Stimulated activated CD8-positive, alpha-beta memory T cell treated with anti-CD3 and anti-CD28 coated beads, Interleukin-4, amount 100 ng/mL, for 1 hour (primary cell): ENCODE measurements around the gene UBE2D3.
A peak's percentile ranks its signal among the peaks of the same experiment; 100 is the strongest.

Source experiments
- DNase-seq, 2 donors: peaks; one replicate each; pipeline ENCODE4 v3.0.0-alpha.2; 2020; ENCODE audit warnings: low read depth in 2 of 2, low spot score in 1 of 2

The UBE2D3 gene

DNA sequence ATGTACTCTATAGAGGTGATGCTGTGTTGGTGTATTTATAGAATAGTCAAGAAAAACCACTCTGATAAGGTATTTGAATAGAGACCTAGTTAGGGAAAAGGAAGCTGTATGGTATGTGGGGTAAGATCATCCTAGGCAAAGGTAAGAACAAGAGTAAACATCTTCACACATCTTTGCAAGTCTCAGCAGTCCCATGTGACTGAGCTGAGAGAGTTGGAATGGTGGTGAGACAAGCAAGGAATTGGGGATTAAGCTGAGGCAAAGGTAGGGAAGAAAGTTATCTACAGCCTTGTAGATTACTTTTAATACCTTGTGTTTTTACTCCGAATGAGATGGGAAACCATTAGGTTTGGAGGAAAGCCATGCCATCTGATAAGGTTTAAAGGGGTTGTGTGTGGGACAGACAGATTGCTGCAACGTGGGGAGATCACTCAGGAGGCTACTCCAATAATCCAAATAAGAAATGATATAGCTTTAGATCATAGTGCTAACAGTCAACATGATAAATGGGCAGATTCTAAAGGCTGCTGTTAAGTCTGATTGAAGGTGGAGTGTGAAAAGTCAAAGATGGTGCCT, 34.9 kb downstream of the UBE2D3 start:
- DNase-seq, result no peak

DNA sequence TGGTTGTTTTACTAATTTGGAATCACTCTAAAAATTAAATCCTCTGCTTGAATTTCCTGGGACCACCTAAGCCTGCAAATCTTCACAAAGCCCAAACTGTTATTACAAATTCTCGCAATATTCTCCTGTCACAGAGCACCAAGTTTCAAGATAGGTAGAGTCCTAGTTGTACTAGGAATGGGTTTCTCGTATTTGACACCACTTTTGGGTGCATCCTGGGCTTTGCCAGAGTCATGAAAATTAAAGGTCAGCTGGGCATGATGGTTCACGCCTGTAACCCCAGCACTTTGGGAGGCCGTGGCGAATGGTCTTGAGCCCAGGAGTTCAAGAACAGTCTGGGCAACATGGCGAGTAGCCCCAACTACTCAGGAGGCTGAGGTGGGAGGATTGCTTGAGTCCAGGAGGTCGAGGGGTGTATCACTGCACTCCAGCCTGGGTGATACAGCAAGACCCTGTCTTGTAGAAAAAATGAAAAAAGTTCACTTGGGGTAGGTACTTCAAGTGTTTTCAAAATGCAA, 36.0 kb downstream of the UBE2D3 start:
- DNase-seq, result no peak

DNA sequence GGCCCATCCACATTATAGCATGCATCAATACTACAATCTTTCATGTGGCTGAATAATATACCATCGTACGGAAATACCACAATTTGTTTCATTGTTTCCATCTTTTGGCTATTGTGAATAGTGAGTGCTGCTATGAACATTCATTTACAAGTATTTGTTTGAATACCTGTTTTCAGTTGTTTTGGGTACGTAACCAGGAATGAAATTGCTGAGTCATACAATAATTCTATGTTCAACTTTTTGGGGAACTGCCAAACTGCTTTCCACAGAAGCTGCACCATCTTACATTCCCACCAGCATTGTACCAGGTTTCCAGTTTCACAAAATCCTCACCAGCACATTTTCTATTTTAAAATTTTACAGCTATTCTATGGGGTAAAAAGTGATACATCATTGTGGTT, 38.0 kb downstream of the UBE2D3 start:
- DNase-seq, result no peak

DNA sequence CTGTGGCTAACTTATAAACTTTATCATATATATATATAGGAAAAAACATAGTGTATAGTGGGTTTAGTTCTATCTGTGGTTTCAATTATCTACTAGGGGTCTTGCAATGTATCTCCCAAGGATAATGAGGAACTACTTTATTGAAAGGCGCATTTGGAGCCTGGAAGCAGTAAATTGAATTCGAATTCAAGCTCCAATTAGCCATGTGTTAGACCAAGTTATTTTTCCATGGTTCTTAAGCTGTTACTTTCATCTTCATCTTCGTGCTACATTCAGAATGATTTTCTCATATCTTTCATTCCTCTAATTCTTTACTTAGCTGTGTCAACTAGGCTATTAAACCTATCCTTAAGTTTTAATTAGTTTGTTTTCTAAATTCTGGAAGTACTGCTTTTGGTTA, 39.4 kb downstream of the UBE2D3 start:
- no peak for DNase-seq

DNA sequence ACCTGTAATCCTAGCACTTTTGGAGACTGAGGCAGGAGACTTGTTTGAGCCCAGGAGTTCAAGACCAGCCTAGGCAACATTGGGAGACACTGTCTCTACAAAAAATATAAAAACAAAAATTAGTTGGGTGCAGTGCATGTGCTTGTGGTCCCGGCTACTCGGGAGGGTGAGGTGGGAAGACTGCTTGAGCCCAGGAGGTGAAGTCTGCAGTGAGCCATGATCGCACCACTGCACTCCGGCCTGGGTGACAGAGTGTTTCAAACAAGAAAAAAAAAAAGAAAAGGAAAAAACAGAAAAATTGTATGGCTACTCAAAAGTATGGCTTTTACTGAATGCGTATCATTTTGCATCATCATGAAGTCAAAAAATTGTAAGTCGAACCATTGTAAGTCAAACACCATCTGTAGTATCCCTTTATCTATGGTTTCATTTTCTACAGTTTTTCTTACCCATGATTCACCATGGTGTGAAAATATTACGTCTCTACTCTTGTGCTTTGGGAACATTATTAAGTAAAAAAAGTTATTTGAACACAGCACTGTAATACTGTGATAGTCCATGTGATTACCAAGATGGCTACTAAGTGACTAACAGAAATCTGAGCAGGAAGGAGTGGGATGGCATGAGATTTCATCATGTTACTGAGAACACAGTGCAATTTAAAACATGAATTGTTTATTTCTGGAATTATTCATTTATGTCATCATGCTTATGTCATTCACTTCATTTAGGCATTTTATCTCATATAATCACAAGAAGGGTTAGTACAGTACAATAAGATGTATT, 40.1 kb downstream of the UBE2D3 start:
- no peak for DNase-seq

DNA sequence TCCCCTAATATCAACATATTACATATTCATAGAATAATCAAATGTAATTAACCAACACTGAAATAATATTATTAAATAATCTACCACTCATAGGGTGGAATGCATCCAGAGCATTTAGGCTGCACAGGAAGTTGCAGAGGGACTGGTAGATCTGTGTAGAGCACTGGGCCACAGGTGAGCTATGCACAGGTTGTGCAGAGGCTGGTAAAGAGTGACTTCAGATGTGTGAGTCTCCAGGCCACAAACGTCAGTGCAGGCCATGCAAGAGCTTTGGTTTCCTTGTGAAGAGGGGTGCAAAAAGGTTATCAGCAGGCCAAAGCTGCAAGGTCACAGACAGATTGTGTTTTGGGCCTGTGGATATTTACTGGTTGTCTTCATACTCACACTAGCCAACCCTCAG, 41.1 kb downstream of the UBE2D3 start:
- DNase-seq, result no peak

DNA sequence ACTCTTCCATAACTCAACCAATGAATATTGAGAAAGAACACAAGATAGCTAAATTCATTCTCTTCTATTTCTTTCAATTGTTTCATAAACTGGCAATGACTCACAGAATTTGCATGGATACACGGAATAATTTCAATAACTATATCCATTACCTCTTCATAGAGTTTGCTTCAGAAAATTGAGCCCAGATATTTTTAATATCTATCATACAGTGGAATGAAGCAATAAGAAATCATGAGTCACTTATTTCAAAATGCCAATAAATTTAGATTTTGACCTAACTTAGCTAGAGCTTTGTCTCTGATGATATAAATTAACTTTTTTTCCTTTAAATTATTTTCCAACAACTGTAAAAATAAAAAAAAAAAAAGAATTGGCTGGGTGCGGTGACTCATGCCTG, 44.3 kb downstream of the UBE2D3 start:
- DNase-seq, result no peak

DNA sequence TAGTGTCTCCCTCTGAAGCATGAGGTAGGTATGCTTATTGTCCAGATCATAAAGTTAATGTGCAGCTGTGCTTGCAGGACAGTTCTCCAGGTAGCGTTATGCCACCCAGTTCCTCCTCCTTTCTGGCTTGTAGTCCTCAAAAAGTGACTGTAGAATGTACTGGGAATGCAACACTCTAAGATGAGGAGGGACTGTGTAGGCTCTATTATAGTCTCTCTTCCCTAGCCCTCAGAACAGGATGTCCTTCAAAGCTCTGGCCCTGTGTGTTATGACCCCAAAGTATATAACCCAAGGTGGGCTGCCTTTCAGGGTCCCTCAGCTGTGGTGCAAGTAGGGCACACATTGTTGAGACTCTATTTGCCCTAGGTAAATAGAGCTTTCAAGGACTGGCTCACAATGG, 45.8 kb downstream of the UBE2D3 start:
- DNase-seq, result no peak

DNA sequence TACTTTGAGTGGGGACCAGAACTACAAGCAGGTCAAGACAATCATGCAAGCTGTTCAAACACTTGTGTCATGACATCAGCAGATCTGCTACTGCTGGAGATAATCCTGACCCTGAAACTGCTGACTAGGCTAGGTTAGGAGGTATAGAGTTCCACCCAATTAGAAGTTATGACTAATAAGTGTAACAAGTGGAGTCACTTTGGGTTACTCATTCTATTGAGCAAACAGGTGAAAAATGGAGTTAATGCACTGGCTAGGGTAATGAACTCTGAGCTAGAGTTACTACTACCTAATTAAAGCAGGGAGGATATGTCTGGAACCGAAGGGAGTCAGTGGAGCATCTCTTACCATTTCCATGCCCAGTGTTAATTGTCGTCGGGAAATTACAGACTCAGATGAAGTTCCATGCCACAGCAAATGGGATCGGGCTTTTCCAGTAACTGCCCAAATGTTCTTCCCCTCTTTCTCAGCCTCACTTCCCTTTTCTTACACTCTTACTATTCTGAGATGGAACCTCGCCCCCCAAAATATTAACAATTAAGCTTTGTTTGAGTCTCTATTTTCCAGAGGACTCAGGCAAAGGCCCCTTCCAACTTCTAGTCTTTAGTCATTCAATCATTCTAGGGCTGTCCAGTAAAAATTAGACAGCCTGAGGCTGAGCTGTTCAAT, 46.7 kb downstream of the UBE2D3 start:
- DNase-seq, result no peak

DNA sequence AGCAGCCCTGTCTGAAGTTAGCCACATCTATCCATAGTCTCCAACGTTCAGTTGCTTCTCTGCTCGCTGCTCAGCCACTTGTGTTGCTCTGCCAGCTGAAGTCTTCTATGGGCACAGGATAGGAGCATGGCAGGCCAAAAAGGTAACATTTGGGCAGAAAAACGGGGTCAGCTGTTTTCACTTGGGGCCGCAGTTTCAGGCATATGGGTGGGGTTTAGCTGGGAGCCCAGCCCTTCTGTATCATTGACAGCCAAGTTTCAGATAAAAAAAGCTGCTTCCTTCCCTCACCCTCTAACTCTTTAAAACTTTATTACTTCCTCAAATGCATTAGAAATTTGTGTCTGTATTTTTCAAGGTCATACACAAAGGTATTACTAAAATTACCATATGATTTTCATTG, 48.1 kb downstream of the UBE2D3 start:
- no peak for DNase-seq

DNA sequence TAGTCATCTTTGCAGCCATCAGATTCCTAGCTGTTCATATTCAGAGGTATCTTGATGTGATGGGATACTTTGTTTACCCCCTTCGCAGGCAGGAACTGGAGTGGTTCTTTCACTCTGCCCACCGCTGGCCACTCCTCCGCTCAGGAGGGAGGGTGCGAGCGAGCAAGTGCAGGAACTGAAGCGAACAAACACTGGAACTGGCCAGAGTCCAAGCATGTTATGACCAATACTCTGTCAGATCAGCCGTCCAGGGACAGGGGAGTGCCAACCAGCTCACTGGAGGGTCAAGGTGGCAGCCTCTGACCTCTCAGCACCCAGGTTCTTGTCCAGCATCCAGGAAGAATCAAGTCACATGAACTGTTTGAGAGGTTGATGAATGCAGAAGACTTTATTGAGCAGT, 48.6 kb downstream of the UBE2D3 start:
- DNase-seq, result no peak

DNA sequence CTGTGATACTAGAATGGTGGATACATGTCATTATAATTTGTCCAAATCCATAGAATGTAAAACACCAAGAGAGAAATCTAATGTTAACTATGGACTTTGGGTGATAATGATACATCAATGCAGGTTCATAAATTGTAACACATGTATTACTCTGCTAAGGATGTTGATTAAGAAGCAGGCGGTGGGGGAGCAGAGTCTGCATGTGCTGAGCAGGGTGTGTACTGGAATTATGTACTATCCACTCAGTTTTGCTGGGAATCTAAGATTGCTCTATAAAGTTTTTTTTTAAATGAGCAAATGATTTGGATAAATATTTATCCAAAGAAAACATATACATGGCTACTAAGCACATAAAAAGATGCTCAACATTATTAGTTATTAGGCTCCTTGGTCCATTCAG, 51.5 kb downstream of the UBE2D3 start:
- no peak for DNase-seq

DNA sequence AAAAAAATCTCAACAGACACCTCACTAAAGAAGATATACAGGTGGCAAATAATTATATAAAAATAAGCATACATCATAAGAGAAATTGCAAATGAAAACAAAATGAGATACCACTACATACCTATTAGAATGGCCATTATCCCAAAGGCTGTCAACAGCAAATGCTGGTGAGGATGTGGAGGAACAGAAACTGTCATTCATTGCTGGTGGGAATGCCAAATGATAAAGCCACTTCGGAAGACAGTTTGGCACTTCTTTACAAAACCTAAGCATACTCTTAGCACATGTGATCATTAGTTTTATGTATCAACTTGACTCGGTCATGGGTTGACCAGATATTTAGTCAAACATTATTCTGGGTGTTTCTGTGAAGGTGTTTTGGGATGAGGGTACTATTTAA, 53.1 kb downstream of the UBE2D3 start:
- DNase-seq, result no peak

DNA sequence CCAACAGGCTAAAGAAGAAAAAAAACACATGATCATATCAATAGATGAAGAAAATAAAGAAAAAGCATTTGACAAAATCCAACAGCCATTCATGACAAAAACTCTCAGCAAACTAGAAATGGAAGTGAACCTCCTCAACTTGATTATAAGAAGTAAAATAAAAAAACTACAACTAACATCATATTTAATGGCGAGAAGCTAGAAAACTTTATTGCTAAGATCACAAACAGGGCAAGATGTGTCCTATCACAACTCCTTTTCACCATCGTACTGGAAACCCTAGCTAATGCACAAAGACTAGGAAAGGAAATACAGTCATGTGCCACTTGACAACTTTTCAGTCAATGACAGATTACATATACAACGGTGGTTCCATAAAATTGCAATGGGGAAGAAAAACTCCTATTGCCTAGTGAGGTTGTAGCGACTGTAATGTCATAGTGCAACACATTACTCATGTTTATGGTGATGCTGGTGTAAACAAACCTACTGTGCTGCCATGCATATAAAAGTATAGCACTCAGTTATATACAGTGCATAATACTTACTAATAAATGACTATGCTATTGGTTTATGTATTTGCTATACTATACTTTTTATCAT, 54.5 kb downstream of the UBE2D3 start:
- no peak for DNase-seq

DNA sequence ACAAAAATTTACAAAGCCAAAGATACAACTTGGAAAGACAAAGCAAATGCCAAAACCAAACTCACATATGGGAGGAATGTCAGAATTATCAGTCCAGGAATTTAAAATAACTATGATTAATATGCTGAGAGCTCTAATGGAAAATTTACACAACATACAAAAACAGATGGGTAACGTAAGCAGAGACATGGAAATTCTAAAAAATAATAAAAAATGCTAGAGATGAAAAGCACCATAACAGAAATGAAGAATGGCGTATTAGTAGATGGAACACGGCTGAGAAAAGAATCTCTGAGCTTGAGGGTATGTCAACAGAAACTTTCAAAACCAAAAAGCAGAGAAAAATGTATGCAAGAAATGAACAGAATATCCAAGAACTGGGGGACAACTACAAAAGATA, 62.5 kb downstream of the UBE2D3 start:
- no peak for DNase-seq

DNA sequence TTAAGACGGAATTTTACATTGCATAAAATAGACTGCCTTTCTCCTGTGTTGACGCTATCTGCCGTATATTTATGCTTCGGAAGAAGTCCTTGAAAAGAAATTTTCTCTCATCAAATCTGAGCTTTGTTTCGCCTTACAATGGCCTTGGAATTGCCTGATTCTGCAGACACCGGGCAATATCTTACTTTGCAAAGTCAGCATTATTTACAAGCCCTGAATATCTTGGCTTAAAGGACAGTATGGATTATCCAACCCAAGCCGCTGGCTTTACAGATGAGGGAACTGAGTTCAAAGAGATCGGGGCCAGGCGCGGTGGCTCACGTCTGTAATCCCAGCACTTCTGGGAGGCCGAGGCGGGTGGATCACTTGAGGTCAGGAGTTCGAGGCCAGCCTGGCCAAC, 65.4 kb downstream of the UBE2D3 start:
- DNase-seq, result no peak

DNA sequence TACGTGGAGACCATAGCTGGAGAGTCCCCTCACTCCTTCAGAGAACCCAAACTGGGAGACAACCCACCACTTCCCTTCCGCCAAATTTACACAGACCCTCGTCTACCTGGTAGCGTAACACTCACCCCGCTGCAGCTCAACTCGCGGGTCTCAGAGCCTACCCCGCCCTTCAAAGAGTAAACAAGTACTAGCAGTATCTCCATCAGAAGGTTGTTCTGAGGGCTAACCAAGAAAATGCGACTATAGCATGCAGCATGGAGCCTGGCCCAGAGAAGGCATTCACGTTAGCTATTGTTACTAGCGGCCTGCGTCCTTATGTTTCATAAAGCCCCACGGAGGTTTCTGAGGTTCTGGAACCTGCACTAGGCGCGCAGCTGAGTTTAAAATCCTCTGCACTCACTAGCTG, 66.1 kb downstream of the UBE2D3 start:
- DNase-seq, result no peak

DNA sequence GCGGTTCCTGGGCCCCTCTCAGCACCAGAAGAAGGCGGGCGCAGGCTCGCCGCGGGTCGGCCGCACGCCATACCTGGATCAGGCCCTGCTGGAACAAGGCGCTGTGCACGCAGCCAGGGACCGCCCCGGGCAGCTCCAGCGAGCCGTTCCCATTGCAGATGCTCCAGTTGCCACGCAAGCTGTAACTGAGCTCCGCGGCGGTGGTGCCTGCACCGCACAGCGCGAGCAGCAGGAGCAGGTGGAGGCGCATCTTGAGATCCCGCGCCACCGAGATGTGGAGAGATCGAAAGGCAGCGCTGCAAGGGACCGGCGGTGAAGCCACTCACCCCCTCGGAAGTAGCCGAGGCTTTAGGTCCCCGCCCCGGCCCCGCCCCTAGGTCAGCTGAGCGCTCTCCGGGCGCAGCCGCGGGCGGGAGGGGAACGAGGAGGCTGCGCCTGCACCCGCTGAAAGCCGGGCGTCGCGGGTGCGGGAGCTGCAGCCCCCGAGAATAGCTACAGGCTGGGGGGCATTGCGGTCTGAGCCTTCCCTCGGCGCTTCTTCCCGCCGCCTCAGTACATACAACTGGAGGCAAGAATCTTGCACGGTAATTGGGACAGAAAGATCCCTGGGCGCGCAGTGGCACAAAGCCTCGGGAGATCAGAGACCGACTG, 66.6 kb downstream of the UBE2D3 start, which contains the start of gene MANBA:
Gene MANBA (minus strand): TSS at position 324 of the 651 bp plus-strand sequence. CDS start 74 bp downstream, at position 250.
- peak; percentile 62 to 70 for DNase-seq

DNA sequence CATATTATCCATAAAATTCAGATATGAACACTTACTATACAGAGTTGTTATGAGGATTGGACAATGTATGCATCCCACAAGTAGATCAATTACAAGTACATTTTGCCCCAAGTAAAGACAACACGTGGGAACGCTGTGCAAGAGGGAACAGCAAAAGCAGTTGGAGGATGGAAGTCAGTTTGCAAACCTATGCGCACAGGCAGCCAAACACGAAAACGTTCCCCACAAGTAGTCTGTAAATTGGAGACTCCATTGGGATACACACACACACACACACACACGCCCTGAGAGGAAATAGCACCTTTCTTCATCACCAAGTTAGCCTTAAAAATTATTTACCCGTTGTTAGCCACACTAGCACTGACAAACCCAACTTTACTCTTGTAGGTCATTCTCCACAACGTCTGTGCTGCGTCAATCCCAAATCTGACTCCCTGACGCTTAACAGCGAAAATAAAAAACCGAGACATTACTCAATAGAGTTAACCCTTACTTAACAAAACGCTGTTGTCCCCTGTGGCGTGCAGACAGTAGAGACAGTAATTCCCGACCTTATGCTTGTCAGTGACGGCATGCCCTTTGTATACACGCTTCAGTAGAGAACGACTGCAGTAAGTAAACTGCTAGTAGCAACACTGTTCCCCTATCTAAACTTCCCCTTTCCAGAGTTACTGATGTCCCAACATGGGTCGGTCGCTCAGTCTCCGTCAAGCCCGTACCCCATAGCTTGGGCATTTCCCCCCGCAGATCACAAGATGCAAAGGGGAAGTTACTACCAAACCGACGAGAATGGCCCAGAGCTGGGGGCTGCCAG, 67.3 kb downstream of the UBE2D3 start:
- peak in 1 of 2 donors; percentile 12 for DNase-seq
